Activated CD8-positive, alpha-beta T cell treated with anti-CD3 and anti-CD28 coated beads for 36 hours (primary cell): Measurements from ENCODE around the gene ECT2L. TPM values are rescaled to one million over a fixed set of nuclear protein-coding genes. Genes with fewer than 3 reads are reported as not detected.

ENCODE experiments used
- ATAC-seq: fragments of 200-7000 bp; cut with Tn5 transposase; one replicate; pipeline ENCODE4 v1.10.0; 2021; ENCODE audit warnings: mild to moderate bottlenecking, moderate library complexity
- CTCF ChIA-PET: fragments of 350-600 bp; sonication (Branson Sonifier 250); formaldehyde crosslinking; loops from one replicate; lab custom pipeline; 2021; ENCODE audit warnings: antibody characterized with exemption; lab: Charles Lee
- POLR2A ChIA-PET: fragments of 350-600 bp; sonication (Branson Sonifier 250); formaldehyde crosslinking; loops from one replicate; lab custom pipeline; 2021; ENCODE audit warnings: antibody characterized with exemption; lab: Charles Lee
- DNase-seq: peaks from one replicate; pipeline ENCODE4 v3.0.0-alpha.2; 2020
- H3K27ac Mint-ChIP-seq: one replicate; pipeline ENCODE4 v1.8.0; 2021; ENCODE audit warnings: mild to moderate bottlenecking, mixed read lengths
- H3K27me3 Mint-ChIP-seq: one replicate; pipeline ENCODE4 v1.8.0; 2021; ENCODE audit warnings: mixed read lengths
- H3K36me3 Mint-ChIP-seq: one replicate; pipeline ENCODE4 v1.8.0; 2021; ENCODE audit warnings: low read depth, mixed read lengths
- H3K4me1 Mint-ChIP-seq: one replicate; pipeline ENCODE4 v1.8.0; 2021; ENCODE audit warnings: low read depth, mixed read lengths
- H3K4me3 Mint-ChIP-seq: one replicate; pipeline ENCODE4 v1.8.0; 2021; ENCODE audit warnings: mild to moderate bottlenecking, moderate library complexity, mixed read lengths
- H3K9me3 Mint-ChIP-seq: one replicate; pipeline ENCODE4 v1.8.0; 2021; ENCODE audit warnings: mixed read lengths
- CTCF ChIP-seq: fragments of 200-600 bp; IDR thresholded peaks from one replicate; pipeline ENCODE4 v1.8.0; 2022; ENCODE audit warnings: antibody characterized with exemption, mild to moderate bottlenecking
- intact Hi-C: fragments of 100-400 bp; cut with micrococcal nuclease; formaldehyde crosslinking; loops from one replicate; pipeline ENCODE4 v1.10.0; 2022
- total RNA-seq, 2 experiments: library from RNA; stranded (reverse); gene quantifications; one replicate each; pipeline ENCODE4 v1.2.3, GENCODE V29; 2021

The ECT2L gene
- total RNA-seq, 2 experiments from 2014 or later: not detected

DNA sequence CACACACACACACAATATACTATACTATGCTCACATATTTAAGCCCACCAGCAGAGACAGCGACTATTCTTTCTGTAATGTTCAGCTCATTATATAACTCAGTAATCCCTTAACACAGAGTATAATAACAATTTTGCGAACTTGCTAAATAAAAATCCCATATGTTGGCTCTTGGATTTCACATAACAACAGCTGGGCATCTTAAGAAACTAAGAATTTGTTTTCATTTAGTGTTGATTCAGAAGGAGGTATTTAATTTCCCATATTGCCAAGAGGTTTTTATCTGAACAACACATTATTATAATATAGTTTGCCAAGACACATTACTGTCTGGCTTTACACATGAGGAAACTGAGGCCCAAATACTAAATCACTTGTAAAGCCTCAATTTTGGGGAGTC is 7.4 kb downstream of the ECT2L start:
- no peak overlapping the region for H3K4me3 Mint-ChIP-seq
- H3K36me3 Mint-ChIP-seq: no peaks in the 10 kb centered on the region
- CTCF ChIA-PET: interaction anchor here (1.1 kb wide), 1 partner anchor 12 kb away, joined by 6 read pairs; no protein-coding TSS in a partner anchor
- peaks cover 5% of the 10 kb centered on the region for H3K4me1 Mint-ChIP-seq
- no peak overlapping the region for H3K27ac Mint-ChIP-seq
- ATAC-seq (no peak), DNase-seq (no peak)
- H3K9me3 Mint-ChIP-seq: no peaks in the 10 kb centered on the region
- H3K27me3 Mint-ChIP-seq: peaks cover 4% of the 10 kb centered on the region
- POLR2A ChIA-PET: no interaction called here
- intact Hi-C loops: no loop called here
- no peak for TF ChIP-seq CTCF

GRCh38 chr6:138803861-138804260 is 8.0 kb downstream of the ECT2L start:
- Mint-ChIP-seq H3K4me1 (peaks cover 5% of the 10 kb centered on the region), H3K27me3 (peaks cover 4% of the 10 kb centered on the region), H3K9me3 (no peaks in the 10 kb centered on the region), H3K27ac (no peak overlapping the region), H3K36me3 (no peaks in the 10 kb centered on the region), H3K4me3 (no peak overlapping the region)
- ATAC-seq (no peak), DNase-seq (no peak)
- intact Hi-C loops: no loop called here
- ChIA-PET CTCF (interaction anchor here (1.1 kb wide), 1 partner anchor 12 kb away, joined by 6 read pairs; no protein-coding TSS in a partner anchor), POLR2A (no interaction called here)
- TF ChIP-seq CTCF: no peak

GRCh38 chr6:138805016-138805765 is 9.3 kb downstream of the ECT2L start:
- ChIA-PET POLR2A (no interaction called here), CTCF (interaction anchor here (1.7 kb wide), 1 partner anchor 11 kb away, joined by 8 read pairs; no protein-coding TSS in a partner anchor)
- H3K27ac Mint-ChIP-seq: no peak overlapping the region
- no peaks in the 10 kb centered on the region for H3K9me3 Mint-ChIP-seq
- ATAC-seq: no peak
- TF ChIP-seq CTCF: no peak
- H3K4me1 Mint-ChIP-seq: peaks cover 2% of the 10 kb centered on the region
- H3K4me3 Mint-ChIP-seq: no peak overlapping the region
- no peaks in the 10 kb centered on the region for H3K36me3 Mint-ChIP-seq
- DNase-seq: no peak
- peaks cover 4% of the 10 kb centered on the region for H3K27me3 Mint-ChIP-seq
- intact Hi-C loops: no loop called here

DNA sequence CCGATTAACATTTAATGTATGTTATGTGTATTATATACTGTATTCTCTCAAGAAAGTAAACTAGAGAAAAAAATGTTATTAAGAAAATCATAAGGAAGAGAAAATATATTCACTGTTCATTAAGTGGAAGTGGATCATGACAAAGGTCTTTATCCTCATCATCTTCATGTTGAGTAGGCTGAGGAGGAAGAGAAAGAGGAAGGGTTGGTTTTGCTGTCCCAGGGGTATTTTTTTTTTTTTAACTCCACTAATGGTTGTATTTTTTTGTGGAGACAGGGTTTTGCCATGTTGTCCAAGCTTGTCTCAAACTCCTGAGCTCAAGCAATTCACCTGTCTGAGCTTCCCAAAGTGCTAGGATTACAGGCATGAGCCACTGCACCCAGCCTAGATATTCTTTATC is 11.0 kb downstream of the ECT2L start:
- no peak overlapping the region for H3K4me3 Mint-ChIP-seq
- no peaks in the 10 kb centered on the region for H3K4me1 Mint-ChIP-seq
- POLR2A ChIA-PET: interaction anchor here (1.0 kb wide), 1 partner anchor 237 kb away, joined by 3 read pairs; no protein-coding TSS in a partner anchor
- peaks cover 4% of the 10 kb centered on the region for H3K27me3 Mint-ChIP-seq
- intact Hi-C loops: no loop called here
- no peak for ATAC-seq
- CTCF ChIA-PET: interaction anchor here (1.3 kb wide), 1 partner anchor 11 kb away, joined by 3 read pairs; the partner anchor contains the start of gene ECT2L
- no peaks in the 10 kb centered on the region for H3K36me3 Mint-ChIP-seq
- TF ChIP-seq CTCF: no peak
- H3K27ac Mint-ChIP-seq: no peak overlapping the region
- DNase-seq: no peak
- H3K9me3 Mint-ChIP-seq: no peaks in the 10 kb centered on the region

GRCh38 chr6:138809677-138810076 is 13.8 kb downstream of the ECT2L start:
- no peak for TF ChIP-seq CTCF
- ChIA-PET POLR2A (no interaction called here), CTCF (no interaction called here)
- Mint-ChIP-seq H3K27ac (no peak overlapping the region), H3K27me3 (peaks cover 6% of the 10 kb centered on the region), H3K9me3 (no peaks in the 10 kb centered on the region), H3K36me3 (no peaks in the 10 kb centered on the region), H3K4me3 (no peak overlapping the region), H3K4me1 (no peaks in the 10 kb centered on the region)
- ATAC-seq: no peak
- intact Hi-C loops: loop anchor here (10.0 kb wide), 1 partner anchor 305 kb away; no protein-coding TSS in a partner anchor
- no peak for DNase-seq
